SU-DHL-6 (cell line): ENCODE measurements around the gene GRIN2A.

Source experiments
- H2AFZ ChIP-seq: fragments of 200-600 bp; sonication (generic); 2 replicates; pipeline ENCODE4 v1.6.1; 2014; ENCODE audit warnings: low read depth, mild to moderate bottlenecking, moderate library complexity, mixed read lengths, antibody characterized with exemption, low read length; ENCODE audit not compliant: severe bottlenecking
- H3F3A ChIP-seq: fragments of 200-600 bp; shearing (Covaris generic); 2 replicates; pipeline ENCODE4 v1.6.0; 2016; ENCODE audit warnings: antibody characterized with exemption, mild to moderate bottlenecking; ENCODE audit not compliant: insufficient read depth
- H3K27ac ChIP-seq: fragments of 200-600 bp; sonication (generic); 2 replicates; pipeline ENCODE4 v1.5.1; 2016; ENCODE audit warnings: low read depth, mild to moderate bottlenecking, low read length, moderate library complexity, mixed read lengths
- H3K27me3 ChIP-seq: fragments of 200-600 bp; sonication (generic), shearing (Covaris generic); 2 replicates; pipeline ENCODE4 v1.6.0; 2014; ENCODE audit warnings: mild to moderate bottlenecking, low read length
- H3K36me3 ChIP-seq: fragments of 200-600 bp; sonication (generic); 2 replicates; pipeline ENCODE4 v1.6.1; 2014; ENCODE audit warnings: mild to moderate bottlenecking, low read length, mixed read lengths
- H3K4me2 ChIP-seq: fragments of 300-600, 200-600 bp; shearing (Covaris generic), sonication (generic); 2 replicates; pipeline ENCODE4 v1.6.0; 2014; ENCODE audit warnings: low read length, low read depth, mild to moderate bottlenecking; ENCODE audit not compliant: poor library complexity, severe bottlenecking
- H3K4me3 ChIP-seq: fragments of 200-600 bp; sonication (generic); 2 replicates; pipeline ENCODE4 v1.5.1; 2014; ENCODE audit warnings: antibody characterized with exemption, low read length, mild to moderate bottlenecking, mixed read lengths; ENCODE audit not compliant: insufficient read depth, poor library complexity, severe bottlenecking
- H3K79me2 ChIP-seq: fragments of 200-600 bp; sonication (generic); 2 replicates; pipeline ENCODE4 v1.6.1; 2014; ENCODE audit warnings: mild to moderate bottlenecking, low read length, moderate library complexity; ENCODE audit not compliant: insufficient read depth
- H3K9ac ChIP-seq: fragments of 200-600 bp; sonication (generic); 2 replicates; pipeline ENCODE4 v1.7.0; 2014; ENCODE audit warnings: mild to moderate bottlenecking, low read length
- H3K9me2 ChIP-seq: fragments of 200-600 bp; sonication (generic); replicated peaks from 2 replicates; pipeline ENCODE4 v1.6.1; 2014; ENCODE audit warnings: low read length; ENCODE audit not compliant: insufficient read depth
- H3K9me3 ChIP-seq: fragments of 200-600 bp; sonication (generic); 2 replicates; pipeline ENCODE4 v1.6.1; 2014; ENCODE audit warnings: low read length, mixed read lengths; ENCODE audit not compliant: insufficient read depth
- H4K20me1 ChIP-seq: fragments of 200-600 bp; sonication (generic); 2 replicates; pipeline ENCODE4 v1.6.1; 2014; ENCODE audit warnings: low read depth, mild to moderate bottlenecking, antibody characterized with exemption, low read length, moderate library complexity, mixed read lengths
- EZH2phosphoT487 ChIP-seq: fragments of 200-600 bp; sonication (generic), shearing (Covaris generic); conservative IDR thresholded peaks from 2 replicates; pipeline ENCODE4 v1.6.1; 2018; ENCODE audit warnings: mild to moderate bottlenecking, antibody characterized with exemption, low read length, moderate library complexity, mixed read lengths
- TF ChIP-seq, protein P1 (sequence below): fragments of 200-600 bp; sonication (generic); IDR thresholded peaks from one replicate; pipeline ENCODE4 v1.5.1; 2017; ENCODE audit warnings: antibody characterized with exemption, mild to moderate bottlenecking, low read length, moderate library complexity; ENCODE audit not compliant: insufficient read depth, poor library complexity, severe bottlenecking

GRIN2A gene

GRCh38 chr16:9929313-9929712 is 252.9 kb downstream of the GRIN2A start:
- no peak overlapping the region for H3K4me2 ChIP-seq
- no peak overlapping the region for H3K4me3 ChIP-seq
- no peaks in the 10 kb centered on the region for H3K9me3 ChIP-seq
- H3K27ac ChIP-seq: no peak overlapping the region
- no peaks in the 10 kb centered on the region for H3K79me2 ChIP-seq
- H3F3A ChIP-seq: no peaks in the 10 kb centered on the region
- no peak overlapping the region for H2AFZ ChIP-seq
- H3K9me2 ChIP-seq: no peaks in the 10 kb centered on the region
- no peaks in the 10 kb centered on the region for H3K36me3 ChIP-seq
- no peak for TF ChIP-seq EZH2phosphoT487
- TF ChIP-seq, protein P1, sequence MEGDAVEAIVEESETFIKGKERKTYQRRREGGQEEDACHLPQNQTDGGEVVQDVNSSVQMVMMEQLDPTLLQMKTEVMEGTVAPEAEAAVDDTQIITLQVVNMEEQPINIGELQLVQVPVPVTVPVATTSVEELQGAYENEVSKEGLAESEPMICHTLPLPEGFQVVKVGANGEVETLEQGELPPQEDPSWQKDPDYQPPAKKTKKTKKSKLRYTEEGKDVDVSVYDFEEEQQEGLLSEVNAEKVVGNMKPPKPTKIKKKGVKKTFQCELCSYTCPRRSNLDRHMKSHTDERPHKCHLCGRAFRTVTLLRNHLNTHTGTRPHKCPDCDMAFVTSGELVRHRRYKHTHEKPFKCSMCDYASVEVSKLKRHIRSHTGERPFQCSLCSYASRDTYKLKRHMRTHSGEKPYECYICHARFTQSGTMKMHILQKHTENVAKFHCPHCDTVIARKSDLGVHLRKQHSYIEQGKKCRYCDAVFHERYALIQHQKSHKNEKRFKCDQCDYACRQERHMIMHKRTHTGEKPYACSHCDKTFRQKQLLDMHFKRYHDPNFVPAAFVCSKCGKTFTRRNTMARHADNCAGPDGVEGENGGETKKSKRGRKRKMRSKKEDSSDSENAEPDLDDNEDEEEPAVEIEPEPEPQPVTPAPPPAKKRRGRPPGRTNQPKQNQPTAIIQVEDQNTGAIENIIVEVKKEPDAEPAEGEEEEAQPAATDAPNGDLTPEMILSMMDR: no peak
- H3K9ac ChIP-seq: no peak overlapping the region
- no peaks in the 10 kb centered on the region for H4K20me1 ChIP-seq
- H3K27me3 ChIP-seq: no peaks in the 10 kb centered on the region

GRCh38 chr16:9922441-9922840 is 259.8 kb downstream of the GRIN2A start:
- Histone ChIP-seq H3K9me2 (no peaks in the 10 kb centered on the region), H3K27me3 (no peaks in the 10 kb centered on the region; the same call in 1 of the 2 replicates), H3F3A (no peaks in the 10 kb centered on the region), H3K4me2 (no peak overlapping the region), H3K36me3 (no peaks in the 10 kb centered on the region), H2AFZ (no peak overlapping the region), H3K9ac (no peak overlapping the region), H4K20me1 (no peaks in the 10 kb centered on the region), H3K79me2 (no peaks in the 10 kb centered on the region), H3K27ac (no peak overlapping the region), H3K9me3 (no peaks in the 10 kb centered on the region), H3K4me3 (no peak overlapping the region)
- TF ChIP-seq, protein P1: no peak
- TF ChIP-seq EZH2phosphoT487: no peak

DNA sequence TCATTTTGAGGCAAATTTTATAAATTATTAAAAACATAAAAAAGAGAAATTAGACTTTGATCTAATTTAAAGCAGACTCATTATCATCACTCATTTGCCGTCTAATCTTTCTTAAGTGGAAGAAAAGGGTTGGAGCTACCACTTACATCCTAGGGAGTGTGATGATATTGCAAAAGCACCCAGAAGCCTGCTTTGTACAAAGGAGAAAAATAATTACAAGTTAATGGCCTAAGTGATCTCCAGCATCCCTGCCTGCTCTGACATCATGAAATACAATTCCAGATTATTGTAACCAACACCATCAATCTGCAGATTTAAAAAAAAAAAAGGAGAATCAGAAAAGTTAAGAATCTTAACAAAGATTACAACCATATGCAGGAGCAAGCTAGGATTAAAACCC is 260.2 kb downstream of the GRIN2A start:
- H3K27me3 ChIP-seq: no peaks in the 10 kb centered on the region; the same call in 1 of the 2 replicates
- no peak overlapping the region for H3K9ac ChIP-seq
- no peaks in the 10 kb centered on the region for H3K36me3 ChIP-seq
- no peaks in the 10 kb centered on the region for H3K79me2 ChIP-seq
- no peak overlapping the region for H3K4me3 ChIP-seq
- no peak overlapping the region for H3K27ac ChIP-seq
- no peak overlapping the region for H2AFZ ChIP-seq
- no peak overlapping the region for H3K4me2 ChIP-seq
- H3K9me3 ChIP-seq: no peaks in the 10 kb centered on the region
- no peaks in the 10 kb centered on the region for H3K9me2 ChIP-seq
- no peaks in the 10 kb centered on the region for H4K20me1 ChIP-seq
- TF ChIP-seq EZH2phosphoT487: no peak
- TF ChIP-seq, protein P1: no peak
- no peaks in the 10 kb centered on the region for H3F3A ChIP-seq
